DND-41 (cell line): Measurements from ENCODE around the gene EFNB2.

Experiments used
- CTCF ChIP-seq: IDR thresholded peaks from 2 replicates; pipeline ENCODE4 v1.5.1; 2012; ENCODE audit warnings: borderline replicate concordance, low read length, moderate library complexity, mild to moderate bottlenecking; ENCODE audit not compliant: poor library complexity, severe bottlenecking; ENCODE audit errors: extremely low read depth
- EZH2 ChIP-seq: IDR thresholded peaks from 3 replicates; pipeline ENCODE4 v1.6.1; 2012; ENCODE audit warnings: borderline replicate concordance, low read depth, mild to moderate bottlenecking, moderate library complexity, low read length, inconsistent platforms; ENCODE audit not compliant: severe bottlenecking

GRCh38 chr13:106530171-106530851 lies 5.2 kb downstream of the EFNB2 start:
- no peak for TF ChIP-seq EZH2
- TF ChIP-seq CTCF: no peak
